ENCODE measurements around the gene MIA3.

The MIA3 gene

GRCh38 chr1:222680080-222680479 is 62.2 kb downstream of the MIA3 start:
- no peak for DNase-seq

DNA sequence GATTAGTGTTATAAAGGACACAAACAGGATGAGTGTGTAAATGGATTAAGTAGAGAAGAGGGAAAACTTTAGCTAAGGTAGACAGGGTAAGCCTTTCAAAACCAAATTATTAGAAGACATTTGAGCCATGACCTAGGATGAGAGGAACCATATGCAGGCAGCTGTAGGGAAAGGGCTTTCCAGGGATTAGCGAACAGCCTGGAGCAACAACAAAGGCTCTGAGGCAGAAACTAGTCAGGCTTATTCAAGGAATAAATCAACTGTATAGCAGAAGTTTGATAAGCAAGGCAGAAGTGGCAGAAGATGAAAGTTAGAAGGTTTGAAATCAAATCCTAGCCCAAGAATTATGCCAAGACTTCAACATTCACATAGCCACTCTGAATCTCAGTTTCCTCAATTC is 73.1 kb downstream of the MIA3 start:
- no peak for DNase-seq

DNA sequence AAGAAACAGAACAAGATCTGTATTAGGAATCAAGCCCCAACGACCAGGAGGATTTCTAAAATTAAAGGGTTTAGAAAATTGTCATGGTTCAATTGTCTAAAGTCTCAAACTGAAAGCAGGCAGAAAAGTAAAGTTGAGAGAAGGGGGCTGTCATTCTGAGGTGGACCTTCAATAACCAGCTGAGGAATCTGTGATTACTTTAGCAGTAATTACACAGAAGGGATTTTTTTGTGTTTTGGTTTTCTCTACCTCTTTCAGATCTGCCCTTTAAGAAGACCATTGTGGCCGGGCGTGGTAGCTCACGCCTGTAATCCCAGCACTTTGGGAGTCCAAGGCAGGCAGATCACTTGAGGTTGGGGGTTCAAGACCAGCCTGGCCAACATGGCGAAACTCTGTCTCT is 77.0 kb downstream of the MIA3 start:
- no peak for DNase-seq

- no peak for DNase-seq
These were observed 78.8 kb downstream of the MIA3 start for GRCh38 chr1:222696741-222697140.

- DNase-seq: no peak
These were observed 79.3 kb downstream of the MIA3 start for GRCh38 chr1:222697203-222697602.

GRCh38 chr1:222697826-222698225 is 79.9 kb downstream of the MIA3 start:
- DNase-seq: no peak

- DNase-seq: no peak
These were observed 84.3 kb downstream of the MIA3 start for GRCh38 chr1:222702210-222702609.

DNA sequence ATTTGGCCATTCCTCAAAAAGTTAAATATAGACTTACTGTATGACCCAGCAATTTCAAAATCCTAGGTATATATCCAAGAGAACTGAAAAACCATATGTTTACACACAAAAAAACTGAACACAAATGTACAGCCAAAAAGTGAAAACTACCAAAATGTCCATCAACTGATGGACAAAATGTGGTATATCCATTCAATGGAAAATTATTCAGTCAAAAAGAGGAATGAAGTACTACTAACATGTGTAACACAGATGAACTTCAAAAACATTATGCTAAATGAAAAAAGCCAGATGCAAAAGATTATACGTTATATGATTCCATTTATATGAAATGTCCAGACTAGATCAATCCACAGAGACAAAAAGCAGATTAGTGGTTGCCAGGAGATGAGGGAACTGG is 86.4 kb downstream of the MIA3 start:
- no peak for DNase-seq

DNA sequence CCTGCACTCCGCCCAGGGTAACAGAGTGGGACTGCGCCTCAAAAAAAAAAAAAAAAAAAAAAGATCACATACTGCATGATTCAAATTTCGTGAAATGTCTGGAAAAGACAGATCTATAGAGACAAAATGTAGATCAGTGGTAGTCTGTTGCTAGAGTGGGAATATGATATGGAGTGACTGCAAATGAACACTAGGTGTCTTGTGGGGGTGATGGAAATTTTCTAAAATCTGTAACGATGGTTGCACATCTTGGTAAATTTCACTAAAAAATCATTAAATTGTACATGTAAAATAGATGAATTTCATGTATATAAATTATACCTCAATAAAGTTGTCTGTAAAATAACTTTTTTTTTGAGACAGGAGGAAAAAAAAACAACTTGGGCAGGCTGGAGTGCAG is 88.9 kb downstream of the MIA3 start:
- DNase-seq: no peak

DNA sequence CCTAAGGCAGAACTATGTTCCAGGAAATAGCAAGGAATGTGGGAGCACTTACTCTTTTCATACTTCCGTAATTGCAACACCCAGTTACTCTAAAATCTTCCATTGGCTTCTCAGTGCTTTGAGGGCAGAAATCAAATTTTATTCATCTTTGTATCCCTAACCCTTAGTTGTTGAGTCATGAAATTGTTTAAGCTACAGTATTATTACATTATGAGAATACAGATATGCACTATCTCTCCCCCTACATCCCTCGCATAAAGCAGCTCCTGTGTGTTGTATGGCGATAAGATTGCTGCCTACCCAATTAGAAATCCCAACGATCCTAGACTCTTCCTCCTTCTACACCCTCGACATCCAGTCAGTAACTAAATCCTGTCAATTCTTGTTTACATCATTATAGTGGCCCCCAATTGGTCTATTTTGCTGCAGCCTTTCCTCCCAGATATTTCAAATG is 91.8 kb downstream of the MIA3 start:
- DNase-seq: no peak

GRCh38 chr1:222711319-222712252 is 93.7 kb downstream of the MIA3 start:
- DNase-seq: peak; percentile 74

DNA sequence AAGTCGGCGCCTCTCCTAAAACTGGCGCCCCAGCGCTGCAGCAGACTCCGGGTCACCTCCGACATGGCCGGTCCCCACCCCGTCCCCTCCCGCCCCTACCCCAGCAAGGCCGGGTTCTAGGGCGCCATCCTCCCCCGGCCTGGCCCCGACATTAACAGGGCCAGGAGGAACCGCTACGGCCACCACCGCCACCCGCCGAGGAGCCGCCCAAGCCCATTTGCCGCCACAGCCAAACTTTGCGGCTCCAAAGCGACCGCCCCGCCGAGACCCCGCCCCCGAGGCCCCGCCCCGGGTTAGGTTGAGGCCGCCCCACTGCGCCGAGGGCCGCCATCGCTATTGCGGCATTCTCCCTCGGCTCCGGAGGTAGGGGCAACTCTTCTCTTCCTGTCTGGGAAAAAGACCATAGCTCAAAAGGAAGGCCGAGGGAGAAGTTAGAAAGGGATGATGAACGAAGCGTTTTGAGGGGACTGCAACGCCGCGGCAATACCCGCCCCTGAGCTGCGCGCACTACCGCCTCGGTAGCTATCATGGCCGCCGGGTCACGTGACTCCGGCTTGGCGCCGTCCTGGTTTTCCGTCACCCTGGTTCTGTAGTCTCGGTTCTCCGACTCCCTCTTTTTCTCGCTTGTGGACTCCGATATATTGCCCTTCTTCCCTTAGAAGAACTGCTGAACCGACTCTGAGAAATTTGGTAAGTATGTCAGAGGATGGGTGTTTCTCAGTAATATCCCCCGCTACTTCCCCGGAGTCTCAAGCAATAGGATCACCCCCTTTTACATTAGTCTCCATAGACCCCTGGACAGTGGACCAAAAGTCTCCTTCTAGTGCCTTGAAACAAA is 94.6 kb downstream of the MIA3 start, which contains the start of the genes AIDA and BROX:
TSS of gene AIDA (minus strand) at position 239 of the 838 bp plus-strand sequence. CDS start at position 65, 174 bp downstream.
TSS of gene BROX (plus strand) at position 312 of the 838 bp plus-strand sequence. CDS start 3,136 bp downstream, outside the sequence.
- peak; percentile 94 for DNase-seq

DNA sequence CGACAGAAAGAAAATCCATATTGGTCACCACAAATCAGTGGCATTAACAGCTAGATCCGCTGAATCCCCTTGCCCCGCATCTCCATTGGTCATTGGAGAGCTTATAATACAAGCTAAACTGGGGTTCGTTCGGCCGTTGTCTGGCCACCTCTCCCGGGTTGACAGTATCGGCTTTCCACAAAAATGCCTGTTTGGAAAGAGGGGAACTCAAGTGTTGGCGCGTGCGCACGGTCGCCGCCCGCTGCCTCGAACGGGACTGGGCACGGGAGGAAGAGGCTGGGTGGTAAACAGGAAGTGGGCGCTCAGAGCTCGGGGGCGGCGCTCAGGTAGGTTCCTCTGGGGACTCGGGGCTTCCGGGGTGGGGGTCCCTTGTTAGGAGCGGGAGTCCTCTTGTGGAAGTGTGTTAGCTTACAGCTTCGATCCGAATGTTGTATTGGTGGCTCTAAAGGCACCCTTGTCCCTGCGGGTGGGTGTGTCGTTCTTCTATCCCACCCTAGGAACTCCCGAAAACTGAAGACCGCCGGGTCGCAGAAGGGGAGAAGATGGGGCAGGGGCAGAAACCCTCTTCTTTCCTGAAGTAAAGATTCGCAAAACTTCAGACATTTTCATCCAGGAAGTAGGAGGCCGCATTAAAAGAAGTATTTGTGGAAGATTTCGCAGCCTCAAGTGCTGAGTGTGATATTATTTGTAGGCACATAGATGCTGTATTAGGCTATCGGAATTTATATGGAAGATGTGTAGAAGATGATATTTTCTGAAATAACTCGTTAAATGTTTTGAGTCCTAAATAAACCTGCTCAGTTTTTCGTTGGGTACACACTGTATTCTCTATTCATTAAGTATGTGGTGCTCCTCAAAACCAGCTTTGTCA is 95.4 kb downstream of the MIA3 start:
- DNase-seq: peak; percentile 95

- DNase-seq: no peak
These were observed 98.5 kb downstream of the MIA3 start for GRCh38 chr1:222716393-222716792.
